ENCODE measurements around the gene KLHL2. TPM values are rescaled to one million over a fixed set of nuclear protein-coding genes. Genes with fewer than 3 reads are reported as not detected.

KLHL2 gene
- total and polyA plus RNA-seq, 2 of the 13 experiments (the other 11 are each of a cell fraction or from before 2014, with no cell fraction given): 9.2 to 17.6 TPM

GRCh38 chr4:165207431-165208220 lies at the start of gene KLHL2 (continued):
- TF ChIP-seq RAD21 (CRISPR knock-in tag; IDR thresholded peaks at IDR 0.05) (0 out of 2 replicates have a peak, but pooled peaks have one; percentile 52), PTBP1 (IDR thresholded peaks at IDR 0.05; ENCODE audit: low read depth, low read length, poor library complexity, severe bottlenecking) (no peak), SMARCC2 (IDR thresholded peaks at IDR 0.05) (no peak), ZNF329 (CRISPR knock-in tag; IDR thresholded peaks at IDR 0.05; ENCODE audit: low read depth) (0 out of 2 replicates have a peak, but pooled peaks have one; percentile 54), ZFY (CRISPR knock-in tag; IDR thresholded peaks at IDR 0.05) (peak; percentile 60; the same call in 1 of the 2 replicates), KMT2A (CRISPR knock-in tag; IDR thresholded peaks at IDR 0.05) (0 out of 2 replicates have a peak, but pooled peaks have one; percentile 28), SOX5 (CRISPR knock-in tag; IDR thresholded peaks at IDR 0.05; ENCODE audit: borderline replicate concordance) (no peak), GPBP1L1 (CRISPR knock-in tag; IDR thresholded peaks at IDR 0.05) (no peak), ZNF792 (CRISPR knock-in tag; IDR thresholded peaks at IDR 0.05) (no peak), TAF1 (CRISPR knock-in tag; IDR thresholded peaks at IDR 0.05) (peak; percentile 49; the same call in 1 of the 2 replicates), BRF2 (CRISPR knock-in tag; IDR thresholded peaks at IDR 0.05) (peak; percentile 52; the same call in 1 of the 2 replicates), ASH2L (IDR thresholded peaks at IDR 0.05; ENCODE audit: insufficient read length, low read depth, low read length) (peak; percentile 71), NONO (IDR thresholded peaks at IDR 0.05) (no peak), NONO (CRISPR knock-in tag; conservative IDR thresholded peaks at IDR 0.05) (no peak), POLR2A (IDR thresholded peaks at IDR 0.05; ENCODE audit: insufficient read depth in 1 of 2, low read depth in 2 of 2, low read length in 2 of 2) (peak in 1 of 2 experiments; percentile 30; a peak in 2 of 4 replicates), GABPA (IDR thresholded peaks at IDR 0.05; ENCODE audit: low read depth, low read length) (peak; percentile 43; the same call in 1 of the 2 replicates), GABPA (CRISPR knock-in tag; IDR thresholded peaks at IDR 0.05; ENCODE audit: low read depth) (no peak), NFE2 (CRISPR knock-in tag; IDR thresholded peaks at IDR 0.05) (no peak), YY1 (IDR thresholded peaks at IDR 0.05; ENCODE audit: insufficient read depth, insufficient replicate concordance, low read depth, low read length) (peak; percentile 75), ATM (IDR thresholded peaks at IDR 0.05; ENCODE audit: borderline replicate concordance) (no peak), RBFOX2 (IDR thresholded peaks at IDR 0.05; ENCODE audit: low read depth, low read length) (peak; percentile 53), ZNF446 (CRISPR knock-in tag; IDR thresholded peaks at IDR 0.05) (peak; percentile 61; the same call in 1 of the 2 replicates), ZNF629 (CRISPR knock-in tag; conservative IDR thresholded peaks at IDR 0.05) (no peak), ZNF331 (CRISPR knock-in tag; IDR thresholded peaks at IDR 0.05) (0 out of 2 replicates have a peak, but pooled peaks have one; percentile 12), REPIN1 (CRISPR knock-in tag; IDR thresholded peaks at IDR 0.05; ENCODE audit: borderline replicate concordance, low read depth) (no peak)
- TF ChIP-seq, protein P1, sequence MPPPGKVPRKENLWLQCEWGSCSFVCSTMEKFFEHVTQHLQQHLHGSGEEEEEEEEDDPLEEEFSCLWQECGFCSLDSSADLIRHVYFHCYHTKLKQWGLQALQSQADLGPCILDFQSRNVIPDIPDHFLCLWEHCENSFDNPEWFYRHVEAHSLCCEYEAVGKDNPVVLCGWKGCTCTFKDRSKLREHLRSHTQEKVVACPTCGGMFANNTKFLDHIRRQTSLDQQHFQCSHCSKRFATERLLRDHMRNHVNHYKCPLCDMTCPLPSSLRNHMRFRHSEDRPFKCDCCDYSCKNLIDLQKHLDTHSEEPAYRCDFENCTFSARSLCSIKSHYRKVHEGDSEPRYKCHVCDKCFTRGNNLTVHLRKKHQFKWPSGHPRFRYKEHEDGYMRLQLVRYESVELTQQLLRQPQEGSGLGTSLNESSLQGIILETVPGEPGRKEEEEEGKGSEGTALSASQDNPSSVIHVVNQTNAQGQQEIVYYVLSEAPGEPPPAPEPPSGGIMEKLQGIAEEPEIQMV (CRISPR knock-in tag; IDR thresholded peaks at IDR 0.05; ENCODE audit: low read depth): peak; percentile 26; the same call in 1 of the 2 replicates
- TF ChIP-seq, protein P2, sequence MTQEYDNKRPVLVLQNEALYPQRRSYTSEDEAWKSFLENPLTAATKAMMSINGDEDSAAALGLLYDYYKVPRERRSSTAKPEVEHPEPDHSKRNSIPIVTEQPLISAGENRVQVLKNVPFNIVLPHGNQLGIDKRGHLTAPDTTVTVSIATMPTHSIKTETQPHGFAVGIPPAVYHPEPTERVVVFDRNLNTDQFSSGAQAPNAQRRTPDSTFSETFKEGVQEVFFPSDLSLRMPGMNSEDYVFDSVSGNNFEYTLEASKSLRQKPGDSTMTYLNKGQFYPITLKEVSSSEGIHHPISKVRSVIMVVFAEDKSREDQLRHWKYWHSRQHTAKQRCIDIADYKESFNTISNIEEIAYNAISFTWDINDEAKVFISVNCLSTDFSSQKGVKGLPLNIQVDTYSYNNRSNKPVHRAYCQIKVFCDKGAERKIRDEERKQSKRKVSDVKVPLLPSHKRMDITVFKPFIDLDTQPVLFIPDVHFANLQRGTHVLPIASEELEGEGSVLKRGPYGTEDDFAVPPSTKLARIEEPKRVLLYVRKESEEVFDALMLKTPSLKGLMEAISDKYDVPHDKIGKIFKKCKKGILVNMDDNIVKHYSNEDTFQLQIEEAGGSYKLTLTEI (CRISPR knock-in tag; conservative IDR thresholded peaks at IDR 0.05): no peak
